Fibroblast of villous mesenchyme (primary cell): Measurements from ENCODE around the gene QSOX2. TPM values are rescaled to one million over a fixed set of nuclear protein-coding genes. Genes with fewer than 3 reads are reported as not detected.

Experiments
- DNase-seq: peaks from one replicate; pipeline ENCODE4 v3.0.0-alpha.2; 2010; ENCODE audit warnings: low read depth
- H3K4me3 ChIP-seq: 2 replicates; pipeline ENCODE4 v1.5.1; 2011; ENCODE audit warnings: low read depth, mild to moderate bottlenecking, low read length
- total RNA-seq: library from RNA; depleted of rRNA; stranded (reverse); fragments of >200 nt; gene quantifications from 2 replicates; pipeline ENCODE4 v1.2.3, GENCODE V29; 2012
- TF ChIP-seq, protein P1 (sequence below): IDR thresholded peaks from 2 replicates; pipeline ENCODE4 v1.5.1; 2012; ENCODE audit warnings: low read depth, mild to moderate bottlenecking, low read length; ENCODE audit not compliant: insufficient read depth

QSOX2 gene
- total RNA-seq, 1 donor = 15.1 TPM

DNA sequence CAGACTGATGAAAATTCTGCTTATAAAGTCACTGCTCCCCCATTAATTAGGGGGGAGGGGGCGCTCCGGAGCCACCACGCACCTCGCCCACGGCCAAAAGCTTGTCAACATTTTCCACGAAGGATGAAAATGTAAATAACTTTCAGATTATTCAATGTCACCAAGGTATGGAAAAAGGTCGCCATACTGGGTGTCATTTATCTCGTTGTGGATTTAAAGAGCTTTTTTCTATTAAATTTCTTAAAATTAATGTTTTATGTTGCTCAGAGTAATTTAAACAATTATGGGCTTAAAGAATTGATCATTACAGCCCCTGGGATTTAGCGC lies 53.7 kb downstream of the QSOX2 start:
- TF ChIP-seq, protein P1, sequence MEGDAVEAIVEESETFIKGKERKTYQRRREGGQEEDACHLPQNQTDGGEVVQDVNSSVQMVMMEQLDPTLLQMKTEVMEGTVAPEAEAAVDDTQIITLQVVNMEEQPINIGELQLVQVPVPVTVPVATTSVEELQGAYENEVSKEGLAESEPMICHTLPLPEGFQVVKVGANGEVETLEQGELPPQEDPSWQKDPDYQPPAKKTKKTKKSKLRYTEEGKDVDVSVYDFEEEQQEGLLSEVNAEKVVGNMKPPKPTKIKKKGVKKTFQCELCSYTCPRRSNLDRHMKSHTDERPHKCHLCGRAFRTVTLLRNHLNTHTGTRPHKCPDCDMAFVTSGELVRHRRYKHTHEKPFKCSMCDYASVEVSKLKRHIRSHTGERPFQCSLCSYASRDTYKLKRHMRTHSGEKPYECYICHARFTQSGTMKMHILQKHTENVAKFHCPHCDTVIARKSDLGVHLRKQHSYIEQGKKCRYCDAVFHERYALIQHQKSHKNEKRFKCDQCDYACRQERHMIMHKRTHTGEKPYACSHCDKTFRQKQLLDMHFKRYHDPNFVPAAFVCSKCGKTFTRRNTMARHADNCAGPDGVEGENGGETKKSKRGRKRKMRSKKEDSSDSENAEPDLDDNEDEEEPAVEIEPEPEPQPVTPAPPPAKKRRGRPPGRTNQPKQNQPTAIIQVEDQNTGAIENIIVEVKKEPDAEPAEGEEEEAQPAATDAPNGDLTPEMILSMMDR = no peak
- DNase-seq = no peak
- no peak overlapping the region for H3K4me3 ChIP-seq

DNA sequence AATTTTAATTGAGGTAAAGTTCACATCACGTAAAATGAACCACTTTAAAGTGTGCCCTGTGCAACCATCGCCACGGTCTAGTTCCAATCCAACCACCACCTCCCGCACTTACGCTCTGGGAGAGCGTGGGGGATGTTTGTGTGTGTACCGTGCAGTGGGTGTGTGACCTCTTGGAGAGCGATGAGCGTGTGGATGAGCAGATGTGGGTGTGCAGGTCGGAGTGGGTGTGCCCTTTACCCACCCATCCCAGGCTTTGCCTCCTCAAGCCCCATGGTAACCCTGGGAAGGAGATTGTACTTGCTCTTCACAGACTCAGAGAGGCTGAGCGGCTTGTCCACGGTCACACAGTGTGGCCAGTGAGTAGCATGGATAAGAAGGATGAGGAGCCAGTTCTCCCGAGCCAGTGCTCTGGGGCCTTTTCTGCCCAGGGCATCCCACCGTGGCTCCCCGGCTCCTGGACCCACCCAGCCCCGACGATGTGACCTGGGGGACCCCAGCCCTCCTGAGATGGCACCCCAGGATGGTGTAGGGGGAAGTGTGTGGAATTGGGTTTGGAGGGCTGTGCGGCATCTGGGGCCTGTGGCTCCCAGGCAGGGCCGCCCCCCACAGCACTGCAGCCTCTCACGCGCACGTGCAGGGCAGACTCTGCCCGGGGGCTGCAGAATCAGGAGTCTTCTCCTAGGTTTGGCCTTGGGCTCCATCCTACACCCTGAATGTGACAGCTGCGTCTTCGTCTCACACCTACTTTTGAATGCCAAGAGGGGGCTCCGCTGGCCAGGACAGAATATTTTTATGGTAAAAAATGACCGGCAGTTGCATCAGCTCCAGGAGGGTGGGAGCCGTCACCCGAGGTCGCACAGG lies 54.3 kb downstream of the QSOX2 start:
- no peak overlapping the region for H3K4me3 ChIP-seq
- TF ChIP-seq, protein P1 = no peak
- DNase-seq = no peak

DNA sequence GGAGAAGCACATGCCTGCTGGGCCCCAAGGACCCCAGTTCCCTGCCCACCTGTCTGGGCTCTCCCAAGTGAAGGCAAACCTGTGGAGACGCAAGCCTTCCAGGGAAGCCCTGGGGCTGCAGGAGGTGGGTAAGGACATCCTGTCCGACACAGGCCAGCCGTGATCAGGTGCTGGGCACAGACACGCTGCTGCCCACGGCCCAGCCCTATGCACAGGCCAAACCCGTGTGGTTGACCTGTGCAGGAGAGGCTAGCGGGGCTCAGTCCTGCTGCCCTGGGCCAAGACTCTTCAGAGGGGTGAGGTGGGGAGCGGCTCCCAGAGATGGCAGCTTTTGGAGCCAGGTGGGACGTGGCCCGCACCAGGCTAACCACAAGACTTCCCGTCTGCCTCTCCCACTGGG lies 55.0 kb downstream of the QSOX2 start:
- TF ChIP-seq, protein P1 = no peak
- no peak for DNase-seq
- no peak overlapping the region for H3K4me3 ChIP-seq

DNA sequence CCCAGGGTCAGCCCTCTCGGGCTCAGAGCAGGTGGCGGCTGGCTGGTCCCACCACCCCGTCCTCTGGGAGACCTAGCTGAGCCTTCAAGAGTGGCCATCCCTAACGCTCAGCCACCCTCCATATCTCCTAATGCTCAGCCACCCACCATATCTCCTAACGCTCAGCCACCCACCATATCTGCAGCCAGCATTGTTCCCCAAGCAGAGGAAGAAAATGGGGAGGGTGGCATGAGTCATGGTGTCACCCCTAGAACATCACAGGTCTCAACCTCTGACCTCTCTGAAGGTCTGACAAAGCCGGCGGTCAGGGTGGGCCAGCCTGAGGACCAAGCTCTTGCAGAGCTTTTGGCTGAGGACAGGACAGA lies 55.4 kb downstream of the QSOX2 start:
- no peak for DNase-seq
- no peak overlapping the region for H3K4me3 ChIP-seq
- TF ChIP-seq, protein P1 = no peak

DNA sequence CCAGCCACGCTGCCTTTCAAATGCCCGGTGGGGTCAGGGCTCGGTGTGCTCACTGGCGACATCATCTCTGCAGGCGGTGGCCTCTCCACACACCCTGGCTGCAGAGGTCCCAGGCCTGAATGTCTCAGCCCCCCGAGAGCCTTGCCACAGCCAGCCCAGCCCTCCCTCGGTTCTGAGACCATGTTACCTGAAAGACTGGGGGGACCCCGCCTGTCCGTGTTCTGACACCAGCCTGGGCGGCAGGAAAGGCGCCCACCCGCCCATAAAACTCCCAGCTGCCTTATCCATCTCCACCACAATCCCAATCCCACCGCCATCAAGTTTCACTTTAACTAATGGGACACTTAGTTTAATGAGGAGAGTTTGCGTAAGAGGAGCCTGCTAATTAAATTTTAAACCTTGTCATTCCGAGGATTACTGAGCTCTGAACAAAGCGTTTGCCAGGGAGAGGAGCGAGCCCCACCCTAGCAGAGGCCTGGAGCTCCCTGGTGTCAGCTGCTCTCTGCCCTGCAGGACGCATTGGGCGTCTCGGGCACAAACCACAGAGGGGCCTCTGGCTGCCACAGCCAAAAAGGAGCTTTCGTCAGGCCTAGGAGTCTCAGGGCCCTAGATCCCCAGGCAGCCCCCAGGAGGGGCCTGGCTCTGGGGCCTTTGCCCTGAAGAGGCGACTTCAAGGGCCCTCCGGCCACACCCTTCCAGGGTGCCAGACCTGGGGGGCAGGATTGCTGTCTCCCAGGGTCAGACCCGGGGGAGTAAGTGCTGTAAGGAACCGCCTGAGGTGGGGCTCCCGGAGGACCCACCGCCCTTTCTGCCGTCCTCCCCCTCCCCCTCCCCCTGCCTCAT lies 56.0 kb downstream of the QSOX2 start:
- DNase-seq = peak; percentile 2
- TF ChIP-seq, protein P1 = no peak
- H3K4me3 ChIP-seq = no peak overlapping the region

DNA sequence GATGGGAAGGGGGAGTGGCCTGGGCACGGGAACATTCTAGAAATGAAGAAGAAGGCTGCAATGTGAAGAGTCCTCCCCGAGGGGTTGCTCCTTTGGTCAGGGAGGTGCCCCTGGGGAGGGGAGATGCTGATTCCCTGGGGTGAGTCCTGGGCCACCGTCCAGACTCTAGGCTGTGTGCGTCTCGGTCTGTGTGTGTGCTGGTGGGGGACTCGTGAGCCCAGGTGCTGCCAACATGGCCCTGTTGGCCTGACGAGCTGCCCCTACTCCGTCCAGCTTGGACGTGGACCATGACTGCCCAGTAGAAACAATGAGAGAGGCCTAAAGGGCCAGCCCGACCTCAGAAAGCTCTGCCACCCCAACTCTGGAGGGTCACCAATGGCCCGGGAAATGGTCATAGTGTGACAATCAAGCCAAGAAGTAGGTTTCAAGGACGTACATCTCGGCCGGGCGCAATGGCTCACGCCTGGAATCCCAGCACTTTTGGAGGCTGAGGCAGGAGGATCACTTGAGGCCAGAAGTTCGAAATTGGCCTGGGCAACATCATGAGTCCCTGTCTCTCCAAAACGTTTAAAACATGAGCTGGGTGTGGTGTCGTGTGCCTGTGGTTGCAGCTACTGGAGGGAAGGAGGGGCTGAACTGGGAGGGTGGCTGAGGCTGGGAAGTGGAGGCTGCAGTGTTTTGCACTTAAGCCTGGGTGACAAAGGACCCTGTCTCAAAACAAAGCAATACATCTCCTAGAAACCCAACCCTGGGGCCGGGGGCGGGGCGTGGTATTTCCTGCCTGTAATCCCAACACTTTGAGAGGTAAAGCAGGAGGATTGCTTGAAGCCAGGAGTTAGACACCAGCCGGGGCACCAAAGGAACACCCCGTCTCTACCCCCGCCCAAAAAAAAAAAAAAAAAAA lies 57.7 kb downstream of the QSOX2 start:
- DNase-seq = no peak
- H3K4me3 ChIP-seq = no peak overlapping the region
- TF ChIP-seq, protein P1 = no peak
